Thoracic aorta endothelial cell (primary cell): ENCODE results near the gene TMEM179. TPM values are rescaled to one million over a fixed set of nuclear protein-coding genes. Genes with fewer than 3 reads are reported as not detected.

Experiments
- total RNA-seq: library from RNA; depleted of rRNA; stranded (reverse); fragments of >200 nt; gene quantifications from 2 replicates; pipeline ENCODE4 v1.2.3, GENCODE V29; 2012

Gene TMEM179
- not detected in 2 replicates for total RNA-seq

GRCh38 chr14:104604458-104605449, at the start of gene TMEM179:
TMEM179 (minus strand) TSS chr14:104604772; CDS start chr14:104604741, 31 bp downstream.

DNA sequence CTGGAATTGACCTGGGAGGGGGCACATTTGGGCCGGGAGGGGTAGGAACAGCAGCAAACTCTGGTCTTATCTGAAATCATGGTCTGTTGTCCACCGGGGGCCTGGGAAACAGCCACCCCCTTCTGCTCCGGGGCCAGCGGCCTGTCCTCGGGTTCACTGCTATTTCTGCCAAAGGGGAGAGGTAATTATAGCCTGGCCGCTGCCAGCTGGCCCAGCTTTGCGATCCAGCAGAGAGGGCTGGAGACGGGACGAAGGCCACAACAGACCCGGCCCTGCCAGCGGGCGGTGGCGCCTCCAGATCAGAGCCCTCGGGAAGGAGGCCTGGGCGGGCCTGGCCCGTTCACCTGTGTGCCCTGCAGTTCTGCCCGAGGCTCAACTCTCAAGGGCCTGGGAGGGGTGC, 25.1 kb downstream of the TMEM179 start, which contains the start of gene C14orf180:
Gene C14orf180, plus strand, starts transcription at position 258 of the 400 bp plus-strand sequence. CDS start 6,667 bp downstream, outside the sequence.

Other genes starting within 250 kb of the TMEM179 start
- gene C14orf180, start 25.0 kb downstream of the TMEM179 start, total RNA-seq: not detected in 2 replicates
- 58.5 and 76.8 TPM in 2 replicates for gene INF2, start 84.8 kb upstream of the TMEM179 start, total RNA-seq
- gene ADSS1, start 119.5 kb upstream of the TMEM179 start, total RNA-seq: 1.4 and 2.3 TPM in 2 replicates
- gene SIVA1, start 148.4 kb upstream of the TMEM179 start, total RNA-seq: 85.0 and 116 TPM in 2 replicates
- gene AKT1, start 191.0 kb upstream of the TMEM179 start, total RNA-seq: 189 and 194 TPM in 2 replicates
- 3.1 and 4.4 TPM in 2 replicates for gene ZBTB42, start 196.3 kb upstream of the TMEM179 start, total RNA-seq